ENCODE results near the gene PDIK1L. TPM values are rescaled to one million over a fixed set of nuclear protein-coding genes. Genes with fewer than 3 reads are reported as not detected.
A peak's percentile ranks its signal among the peaks of the same experiment; 100 is the strongest.

Gene PDIK1L
- polyA plus RNA-seq, 1 donor, result 12.7 TPM

DNA sequence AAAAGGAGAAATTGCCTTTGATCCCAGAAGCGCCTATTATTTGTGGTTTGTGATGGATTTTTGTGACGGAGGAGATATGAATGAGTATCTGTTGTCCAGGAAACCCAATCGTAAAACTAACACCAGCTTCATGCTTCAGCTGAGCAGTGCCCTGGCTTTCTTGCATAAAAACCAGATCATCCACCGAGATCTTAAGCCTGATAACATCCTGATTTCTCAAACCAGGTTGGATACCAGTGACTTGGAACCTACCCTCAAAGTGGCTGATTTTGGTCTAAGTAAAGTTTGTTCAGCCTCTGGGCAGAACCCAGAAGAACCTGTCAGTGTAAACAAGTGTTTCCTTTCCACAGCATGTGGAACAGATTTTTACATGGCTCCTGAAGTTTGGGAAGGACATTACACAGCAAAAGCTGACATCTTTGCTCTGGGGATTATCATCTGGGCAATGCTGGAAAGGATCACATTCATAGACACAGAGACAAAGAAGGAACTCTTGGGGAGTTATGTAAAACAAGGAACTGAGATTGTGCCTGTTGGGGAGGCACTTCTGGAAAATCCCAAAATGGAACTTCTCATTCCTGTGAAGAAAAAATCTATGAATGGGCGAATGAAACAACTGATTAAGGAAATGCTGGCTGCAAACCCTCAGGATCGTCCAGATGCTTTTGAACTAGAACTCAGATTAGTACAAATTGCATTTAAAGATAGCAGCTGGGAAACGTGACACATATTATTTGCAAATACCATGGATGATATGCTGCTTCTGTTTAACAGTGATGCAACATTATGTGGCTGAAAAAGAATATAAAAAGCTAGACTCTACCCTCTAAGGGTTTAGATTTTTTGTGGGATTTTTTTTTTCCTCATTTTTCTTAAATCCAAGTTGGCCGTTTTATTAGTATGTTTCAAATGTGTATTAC is 10.5 kb downstream of the PDIK1L start:
- Histone ChIP-seq H3K27me3 (ENCODE audit: control insufficient read depth, insufficient read depth, low read length) (no peaks in the 10 kb centered on the region), H3K4me3 (ENCODE audit: low read length) (no peak overlapping the region), H3K9me3 (ENCODE audit: control insufficient read depth, low read depth, low read length) (no peaks in the 10 kb centered on the region), H3K27ac (ENCODE audit: low read length) (no peak overlapping the region), H3K36me3 (ENCODE audit: control insufficient read depth, insufficient read depth, low read length) (peaks cover 19% of the 10 kb centered on the region), H3K4me1 (ENCODE audit: control insufficient read depth, insufficient read depth, low read length) (peaks cover 5% of the 10 kb centered on the region)
- WGBS (ENCODE audit: insufficient coverage, low lambda C conversion rate), result no CpG with 5 or more reads among the region's 8 CpGs
- no peak for DNase-seq

DNA sequence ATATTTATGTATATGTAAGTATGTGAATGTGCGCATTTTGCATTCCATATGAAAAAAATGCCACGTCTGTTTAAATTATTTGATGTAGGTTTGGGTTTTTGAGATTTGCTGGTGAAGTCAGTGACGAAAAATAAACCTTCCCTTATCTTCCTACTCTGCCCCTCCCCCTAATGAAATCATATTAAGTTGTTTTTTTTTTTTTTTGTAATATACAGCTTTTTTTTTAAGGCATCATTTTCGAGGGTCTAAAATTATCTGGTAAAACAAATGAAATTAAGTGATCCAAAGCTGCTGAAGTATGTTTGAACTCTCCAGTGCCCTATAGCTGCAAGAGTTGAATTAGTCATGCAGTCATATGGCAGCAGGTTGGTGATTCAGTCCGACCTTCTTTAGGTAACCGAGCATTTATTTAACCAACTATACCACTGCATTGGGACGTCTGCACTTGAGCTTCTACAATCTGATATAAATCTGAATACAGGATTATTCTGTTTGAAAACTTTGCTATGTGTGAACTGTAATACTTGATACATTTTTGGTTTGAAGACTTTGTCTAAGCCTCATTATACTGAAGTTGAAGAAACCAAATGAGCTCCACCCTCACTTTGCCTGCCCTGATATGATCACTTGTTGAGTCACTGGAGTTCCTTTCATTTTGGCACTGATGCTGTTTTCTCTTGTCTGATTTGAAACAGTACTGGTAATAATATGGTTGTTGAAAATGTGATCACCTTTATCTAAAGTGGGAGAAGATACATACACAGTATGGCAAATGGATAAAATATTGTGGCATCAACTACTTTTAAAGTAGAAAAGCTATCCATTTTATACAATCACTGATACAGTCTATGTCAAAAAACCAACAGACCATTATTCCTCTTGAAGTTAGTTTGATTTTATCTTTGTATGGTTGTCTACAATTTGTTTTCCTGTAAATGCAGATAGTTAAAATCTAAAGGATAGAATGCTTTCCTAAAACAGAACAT is 11.7 kb downstream of the PDIK1L start:
- no peak overlapping the region for H3K27ac ChIP-seq (ENCODE audit: low read length)
- H3K4me1 ChIP-seq (ENCODE audit: control insufficient read depth, insufficient read depth, low read length), result peaks cover 15% of the 10 kb centered on the region
- H3K9me3 ChIP-seq (ENCODE audit: control insufficient read depth, low read depth, low read length), result no peaks in the 10 kb centered on the region
- DNase-seq, result no peak
- WGBS (ENCODE audit: insufficient coverage, low lambda C conversion rate), result 100% methylated on average over 2 of the region's 7 CpGs
- no peaks in the 10 kb centered on the region for H3K27me3 ChIP-seq (ENCODE audit: control insufficient read depth, insufficient read depth, low read length)
- H3K36me3 ChIP-seq (ENCODE audit: control insufficient read depth, insufficient read depth, low read length), result peaks cover 8% of the 10 kb centered on the region
- no peak overlapping the region for H3K4me3 ChIP-seq (ENCODE audit: low read length)

DNA sequence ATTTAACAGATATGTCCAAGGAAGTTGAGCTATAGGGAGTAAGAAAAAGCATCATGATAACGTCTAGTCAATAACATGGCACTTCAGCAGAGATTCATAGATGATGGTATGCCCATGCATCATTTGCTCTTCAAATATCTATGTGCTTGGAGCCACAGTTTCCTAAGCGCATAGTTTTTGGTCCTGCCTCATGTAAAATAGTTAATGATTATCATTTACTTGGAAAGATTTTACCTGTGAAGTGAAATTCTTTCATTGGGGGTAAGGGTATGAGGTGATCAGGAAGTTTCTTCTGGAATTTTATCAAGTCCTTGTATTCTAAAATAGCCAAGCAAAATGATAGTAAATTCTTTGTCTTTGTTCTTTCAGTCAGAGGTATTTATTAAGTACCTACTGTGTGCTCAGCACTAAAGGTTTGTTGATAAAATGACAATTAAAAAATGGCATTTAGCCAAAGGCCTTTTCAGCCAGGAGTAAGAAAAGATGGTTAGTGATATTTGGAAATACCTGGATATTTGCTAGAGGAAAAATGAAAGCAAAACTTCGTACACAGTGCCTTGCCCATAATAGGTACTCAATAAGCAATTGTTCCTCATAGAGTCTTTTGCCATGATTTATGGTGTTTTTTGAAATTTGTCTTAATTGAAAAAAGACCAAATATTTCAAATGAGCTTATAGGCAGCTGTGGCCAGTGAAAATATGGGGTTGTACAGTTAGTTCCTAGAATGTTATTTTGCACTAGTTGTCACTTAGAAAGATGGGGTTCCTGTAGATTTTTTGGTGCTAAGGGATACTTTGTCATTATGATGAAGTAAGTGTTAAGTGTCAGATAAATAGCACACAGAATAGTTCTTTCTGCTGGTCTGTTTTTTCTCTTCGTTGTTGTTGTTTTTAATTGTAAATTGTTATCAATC is 13.1 kb downstream of the PDIK1L start:
- no peaks in the 10 kb centered on the region for H3K9me3 ChIP-seq (ENCODE audit: control insufficient read depth, low read depth, low read length)
- 67% methylated on average over 1 of the region's 4 CpGs for WGBS (ENCODE audit: insufficient coverage, low lambda C conversion rate)
- no peak overlapping the region for H3K27ac ChIP-seq (ENCODE audit: low read length)
- H3K36me3 ChIP-seq (ENCODE audit: control insufficient read depth, insufficient read depth, low read length), result peaks cover 4% of the 10 kb centered on the region
- no peak for DNase-seq
- no peak overlapping the region for H3K4me3 ChIP-seq (ENCODE audit: low read length)
- no peaks in the 10 kb centered on the region for H3K27me3 ChIP-seq (ENCODE audit: control insufficient read depth, insufficient read depth, low read length)
- H3K4me1 ChIP-seq (ENCODE audit: control insufficient read depth, insufficient read depth, low read length), result peaks cover 15% of the 10 kb centered on the region

DNA sequence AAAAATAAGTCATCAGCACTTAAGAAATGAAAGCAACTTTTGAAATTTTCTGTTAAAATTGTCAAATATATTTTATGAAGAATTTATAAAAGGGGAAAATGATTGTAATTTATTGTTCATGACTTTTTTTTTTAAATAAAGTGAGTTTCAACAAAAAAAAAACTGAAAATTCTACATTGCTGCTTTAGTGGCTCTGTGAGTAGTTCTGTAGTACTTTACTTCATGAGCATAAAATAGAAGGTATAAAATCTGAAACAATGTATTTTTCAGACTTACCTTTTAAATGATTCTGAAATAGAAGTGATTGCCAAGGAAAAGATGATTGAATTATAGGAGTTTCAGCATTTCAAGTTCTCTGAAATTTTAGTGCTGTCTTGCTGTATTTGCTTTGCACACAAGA is 13.8 kb downstream of the PDIK1L start:
- H3K4me3 ChIP-seq (ENCODE audit: low read length), result no peak overlapping the region
- no peaks in the 10 kb centered on the region for H3K9me3 ChIP-seq (ENCODE audit: control insufficient read depth, low read depth, low read length)
- peaks cover 15% of the 10 kb centered on the region for H3K4me1 ChIP-seq (ENCODE audit: control insufficient read depth, insufficient read depth, low read length)
- H3K27ac ChIP-seq (ENCODE audit: low read length), result no peak overlapping the region
- DNase-seq, result no peak
- H3K36me3 ChIP-seq (ENCODE audit: control insufficient read depth, insufficient read depth, low read length), result peaks cover 2% of the 10 kb centered on the region
- H3K27me3 ChIP-seq (ENCODE audit: control insufficient read depth, insufficient read depth, low read length), result no peaks in the 10 kb centered on the region

- 67% methylated on average over 1 of the region's 1 CpG for WGBS (ENCODE audit: insufficient coverage, low lambda C conversion rate)
- no peaks in the 10 kb centered on the region for H3K9me3 ChIP-seq (ENCODE audit: control insufficient read depth, low read depth, low read length)
- H3K27ac ChIP-seq (ENCODE audit: low read length), result peak overlapping the region; percentile 57
- no peaks in the 10 kb centered on the region for H3K27me3 ChIP-seq (ENCODE audit: control insufficient read depth, insufficient read depth, low read length)
- H3K4me1 ChIP-seq (ENCODE audit: control insufficient read depth, insufficient read depth, low read length), result peaks cover 15% of the 10 kb centered on the region
- H3K4me3 ChIP-seq (ENCODE audit: low read length), result no peak overlapping the region
- no peak for DNase-seq
- H3K36me3 ChIP-seq (ENCODE audit: control insufficient read depth, insufficient read depth, low read length), result peaks cover 2% of the 10 kb centered on the region
These were observed 14.3 kb downstream of the PDIK1L start for GRCh38 chr1:26125946-26126320.

DNA sequence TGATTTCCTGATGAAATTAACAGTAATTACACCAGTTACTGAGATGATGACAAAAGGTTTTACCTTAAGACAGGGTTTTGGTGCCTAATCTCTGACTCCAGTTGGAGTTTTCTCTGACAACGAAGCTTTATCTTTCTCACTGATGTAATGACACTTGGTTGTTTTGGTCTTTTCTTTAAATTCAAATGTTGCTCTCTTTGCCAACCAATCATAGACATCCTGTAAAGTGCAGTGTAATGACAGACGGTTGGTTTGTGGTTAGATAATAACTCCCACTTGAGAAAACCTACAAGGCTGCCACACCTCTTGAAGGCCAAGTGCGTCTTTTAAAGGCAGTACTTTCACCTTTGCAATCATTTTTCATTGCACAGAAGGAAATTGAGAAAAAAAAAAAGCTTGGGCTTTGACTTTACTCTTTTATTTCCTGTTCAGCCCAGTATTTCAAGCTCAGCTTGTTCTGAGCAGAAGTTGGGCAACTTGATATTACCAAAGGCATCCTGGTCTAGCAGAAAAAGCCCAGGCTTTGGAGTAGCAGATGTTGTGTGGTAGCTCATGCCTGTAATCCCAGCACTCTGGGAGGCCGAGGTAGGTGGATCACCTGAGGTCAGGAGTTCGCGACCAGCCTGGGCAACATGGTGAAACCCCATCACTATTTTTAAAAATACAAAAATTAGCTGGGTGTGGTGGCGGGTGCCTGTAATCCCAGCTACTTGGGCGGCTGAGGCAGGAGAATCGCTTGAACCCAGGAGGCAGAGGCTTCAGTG is 14.9 kb downstream of the PDIK1L start:
- peak; percentile 76 to 92 for DNase-seq
- Histone ChIP-seq H3K4me3 (ENCODE audit: low read length) (no peak overlapping the region), H3K27ac (ENCODE audit: low read length) (peak overlapping the region; percentile 57), H3K36me3 (ENCODE audit: control insufficient read depth, insufficient read depth, low read length) (peaks cover 2% of the 10 kb centered on the region), H3K4me1 (ENCODE audit: control insufficient read depth, insufficient read depth, low read length) (peaks cover 15% of the 10 kb centered on the region), H3K9me3 (ENCODE audit: control insufficient read depth, low read depth, low read length) (no peaks in the 10 kb centered on the region), H3K27me3 (ENCODE audit: control insufficient read depth, insufficient read depth, low read length) (no peaks in the 10 kb centered on the region)
- WGBS (ENCODE audit: insufficient coverage, low lambda C conversion rate), result no CpG with 5 or more reads among the region's 9 CpGs

DNA sequence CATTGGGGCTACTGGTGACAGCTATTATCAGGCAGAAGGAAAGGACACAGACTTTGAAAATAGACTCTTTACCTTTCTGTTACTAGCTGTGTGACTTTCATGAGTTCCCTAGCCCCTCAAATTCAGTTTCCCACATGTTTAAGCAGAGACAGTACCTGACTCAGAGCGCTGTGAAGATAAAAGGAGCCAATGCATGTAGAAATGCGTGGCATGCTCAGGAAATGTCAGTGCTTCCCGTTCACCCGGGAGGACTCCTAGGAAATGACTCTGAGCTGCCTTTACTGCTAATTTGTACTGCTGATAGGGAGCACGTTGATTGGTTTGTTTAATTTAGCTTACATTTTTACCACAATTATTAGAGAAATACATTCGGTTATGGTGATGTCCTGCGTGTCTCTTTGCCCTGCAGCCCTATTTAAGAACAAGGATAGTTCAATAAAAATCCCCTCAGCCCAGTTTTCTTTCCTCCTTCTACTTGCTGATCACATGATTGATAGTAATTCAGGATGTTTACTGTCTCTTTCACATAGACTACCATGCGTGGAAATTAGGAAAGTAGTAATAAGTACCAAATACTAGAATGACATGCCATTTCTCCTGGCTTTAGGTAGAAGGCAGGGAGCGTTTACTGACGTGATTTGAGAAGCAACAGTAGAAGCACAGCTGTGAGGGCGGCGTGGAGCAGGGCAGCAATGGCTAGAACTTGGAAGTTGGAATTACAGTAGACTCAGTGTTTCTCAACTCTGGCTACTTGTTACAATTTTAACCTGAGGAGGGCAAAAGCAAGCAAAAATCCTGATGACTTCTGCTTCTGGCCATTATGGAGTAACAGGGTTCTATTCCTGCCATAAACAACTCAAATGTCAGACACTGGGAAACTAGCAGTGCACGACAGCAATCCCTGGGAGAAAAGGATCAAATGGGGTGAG is 15.9 kb downstream of the PDIK1L start:
- H3K4me1 ChIP-seq (ENCODE audit: control insufficient read depth, insufficient read depth, low read length), result peaks cover 15% of the 10 kb centered on the region
- 78% methylated on average over 2 of the region's 13 CpGs for WGBS (ENCODE audit: insufficient coverage, low lambda C conversion rate)
- H3K27me3 ChIP-seq (ENCODE audit: control insufficient read depth, insufficient read depth, low read length), result no peaks in the 10 kb centered on the region
- no peaks in the 10 kb centered on the region for H3K9me3 ChIP-seq (ENCODE audit: control insufficient read depth, low read depth, low read length)
- H3K4me3 ChIP-seq (ENCODE audit: low read length), result no peak overlapping the region
- H3K27ac ChIP-seq (ENCODE audit: low read length), result peak overlapping the region; percentile 57
- DNase-seq, result peak in 1 of 2 donors; percentile 38
- no peaks in the 10 kb centered on the region for H3K36me3 ChIP-seq (ENCODE audit: control insufficient read depth, insufficient read depth, low read length)

DNA sequence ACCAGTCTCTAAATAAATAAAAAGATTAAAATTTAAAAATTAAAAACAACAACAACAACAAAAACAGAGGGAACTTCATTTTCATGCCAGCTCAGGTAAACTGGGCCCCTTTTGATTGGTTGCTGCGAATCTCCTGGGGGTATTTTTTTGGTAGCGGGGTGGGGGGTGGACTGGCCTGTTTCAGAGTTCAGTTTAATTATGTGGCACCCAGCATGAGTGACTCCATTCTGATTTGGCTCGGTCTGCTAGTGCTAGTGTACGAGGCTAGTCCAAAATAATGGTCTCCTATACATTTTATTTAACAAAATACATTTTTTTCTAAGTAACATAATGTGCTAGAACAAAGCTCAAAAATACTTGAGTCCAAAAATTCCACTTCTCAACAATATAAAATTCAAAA is 18.2 kb downstream of the PDIK1L start:
- no CpG with 5 or more reads among the region's 4 CpGs for WGBS (ENCODE audit: insufficient coverage, low lambda C conversion rate)
- H3K27ac ChIP-seq (ENCODE audit: low read length), result no peak overlapping the region

DNA sequence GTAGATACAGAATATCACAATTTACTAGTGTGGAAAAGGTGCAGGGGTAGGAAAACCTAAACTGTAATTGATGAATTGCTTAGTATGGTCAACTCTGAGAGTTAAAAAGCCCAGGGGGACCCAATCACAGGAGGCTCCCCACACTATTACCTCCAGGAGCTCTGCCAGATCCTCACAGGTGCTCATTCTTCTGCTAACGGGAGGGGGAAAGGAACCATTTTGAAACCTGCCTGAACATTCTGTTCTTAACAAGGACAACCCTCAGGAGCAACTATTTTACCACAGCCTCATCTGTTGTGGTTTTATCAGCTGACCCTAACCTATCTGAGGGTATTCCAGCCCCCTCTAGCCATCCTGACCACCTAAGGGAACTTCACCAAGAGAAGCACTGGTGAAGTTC is 19.1 kb downstream of the PDIK1L start:
- H3K4me1 ChIP-seq (ENCODE audit: control insufficient read depth, insufficient read depth, low read length), result peaks cover 15% of the 10 kb centered on the region
- WGBS (ENCODE audit: insufficient coverage, low lambda C conversion rate), result no CpG with 5 or more reads among the region's 1 CpG

More for the DNA sequence above, 18.2 kb downstream of the PDIK1L start:
- no peak for DNase-seq
- Histone ChIP-seq H3K36me3 (ENCODE audit: control insufficient read depth, insufficient read depth, low read length) (no peaks in the 10 kb centered on the region), H3K9me3 (ENCODE audit: control insufficient read depth, low read depth, low read length) (no peaks in the 10 kb centered on the region), H3K4me1 (ENCODE audit: control insufficient read depth, insufficient read depth, low read length) (peaks cover 15% of the 10 kb centered on the region), H3K27me3 (ENCODE audit: control insufficient read depth, insufficient read depth, low read length) (no peaks in the 10 kb centered on the region), H3K4me3 (ENCODE audit: low read length) (no peak overlapping the region)

More for the DNA sequence above, 19.1 kb downstream of the PDIK1L start:
- Histone ChIP-seq H3K9me3 (ENCODE audit: control insufficient read depth, low read depth, low read length) (no peaks in the 10 kb centered on the region), H3K27me3 (ENCODE audit: control insufficient read depth, insufficient read depth, low read length) (no peaks in the 10 kb centered on the region), H3K27ac (ENCODE audit: low read length) (no peak overlapping the region), H3K36me3 (ENCODE audit: control insufficient read depth, insufficient read depth, low read length) (no peaks in the 10 kb centered on the region), H3K4me3 (ENCODE audit: low read length) (no peak overlapping the region)
- DNase-seq, result no peak

All from large intestine (tissue), 3 donors.